Measurements from ENCODE around the gene SOX6.

GRCh38 chr11:16194566-16194965, 161.8 kb downstream of the SOX6 start:
- no peak for TF ChIP-seq CTCF (conservative IDR thresholded peaks at IDR 0.05; ENCODE audit: low read length)
- no peak for TF ChIP-seq EZH2phosphoT487 (IDR thresholded peaks at IDR 0.05; ENCODE audit: borderline replicate concordance)

Measured in Loucy (cell line).